ENCODE data around the gene CARMIL1.
"Not testable (repeated sequence)": the region's sequence is repeated elsewhere in the genome, so short reads cannot be mapped to it uniquely, and the experiment has no call there.

CARMIL1 gene

GRCh38 chr6:25578538-25578937 is 299.4 kb downstream of the CARMIL1 start:
- DNase-seq (ENCODE audit: low spot score), result no peak

- DNase-seq (ENCODE audit: low spot score), result no peak
Measured at GRCh38 chr6:25579391-25579883, 300.3 kb downstream of the CARMIL1 start.

- DNase-seq (ENCODE audit: low spot score), result no peak
Measured at GRCh38 chr6:25579902-25580495, 300.8 kb downstream of the CARMIL1 start.

GRCh38 chr6:25582101-25582500 is 302.9 kb downstream of the CARMIL1 start:
- DNase-seq (ENCODE audit: low spot score), result no peak

- no peak for DNase-seq (ENCODE audit: low spot score)
Measured at GRCh38 chr6:25583099-25583498, 303.9 kb downstream of the CARMIL1 start.

- no peak for DNase-seq (ENCODE audit: low spot score)
Measured at GRCh38 chr6:25583906-25584305, 304.7 kb downstream of the CARMIL1 start.

- DNase-seq (ENCODE audit: low spot score), result no peak
Measured at GRCh38 chr6:25585225-25585624, 306.1 kb downstream of the CARMIL1 start.

- not testable (repeated sequence) for DNase-seq (ENCODE audit: low spot score)
Measured at GRCh38 chr6:25586119-25586518, 306.9 kb downstream of the CARMIL1 start.

- no peak for DNase-seq (ENCODE audit: low spot score)
Measured at GRCh38 chr6:25586927-25587326, 307.8 kb downstream of the CARMIL1 start.

- DNase-seq (ENCODE audit: low spot score), result no peak
Measured at GRCh38 chr6:25590986-25591385, 311.8 kb downstream of the CARMIL1 start.

- no peak for DNase-seq (ENCODE audit: low spot score)
Measured at GRCh38 chr6:25596928-25597818, 318.0 kb downstream of the CARMIL1 start.

- DNase-seq (ENCODE audit: low spot score), result no peak
Measured at GRCh38 chr6:25599516-25600085, 320.4 kb downstream of the CARMIL1 start.

- no peak for DNase-seq (ENCODE audit: low spot score)
Measured at GRCh38 chr6:25601800-25602673, 322.9 kb downstream of the CARMIL1 start.

GRCh38 chr6:25602674-25602982 is 323.5 kb downstream of the CARMIL1 start:
- DNase-seq (ENCODE audit: low spot score), result no peak

GRCh38 chr6:25603251-25603650 is 324.1 kb downstream of the CARMIL1 start:
- DNase-seq (ENCODE audit: low spot score), result no peak

GRCh38 chr6:25606151-25606550 is 327.0 kb downstream of the CARMIL1 start:
- DNase-seq (ENCODE audit: low spot score), result no peak

- DNase-seq (ENCODE audit: low spot score), result no peak
Measured at GRCh38 chr6:25608558-25609174, 329.5 kb downstream of the CARMIL1 start.

GRCh38 chr6:25612666-25613065 is 333.5 kb downstream of the CARMIL1 start:
- DNase-seq (ENCODE audit: low spot score), result no peak

- DNase-seq (ENCODE audit: low spot score), result no peak
Measured at GRCh38 chr6:25613415-25613814, 334.2 kb downstream of the CARMIL1 start.

GRCh38 chr6:25614052-25614451 is 334.9 kb downstream of the CARMIL1 start:
- no peak for DNase-seq (ENCODE audit: low spot score)

GRCh38 chr6:25615471-25615870 is 336.3 kb downstream of the CARMIL1 start:
- DNase-seq (ENCODE audit: low spot score), result no peak

- DNase-seq (ENCODE audit: low spot score), result no peak
Measured at GRCh38 chr6:25617997-25618396, 338.8 kb downstream of the CARMIL1 start.

All from left forelimb (tissue), 1 donor.